ENCODE results near the gene STRA6.

STRA6 gene

GRCh38 chr15:74133694-74134386 lies 68.7 kb downstream of the STRA6 start:
- no peak for DNase-seq (ENCODE audit: extremely low read depth in 1 of 2, low read depth in 1 of 2)

DNA sequence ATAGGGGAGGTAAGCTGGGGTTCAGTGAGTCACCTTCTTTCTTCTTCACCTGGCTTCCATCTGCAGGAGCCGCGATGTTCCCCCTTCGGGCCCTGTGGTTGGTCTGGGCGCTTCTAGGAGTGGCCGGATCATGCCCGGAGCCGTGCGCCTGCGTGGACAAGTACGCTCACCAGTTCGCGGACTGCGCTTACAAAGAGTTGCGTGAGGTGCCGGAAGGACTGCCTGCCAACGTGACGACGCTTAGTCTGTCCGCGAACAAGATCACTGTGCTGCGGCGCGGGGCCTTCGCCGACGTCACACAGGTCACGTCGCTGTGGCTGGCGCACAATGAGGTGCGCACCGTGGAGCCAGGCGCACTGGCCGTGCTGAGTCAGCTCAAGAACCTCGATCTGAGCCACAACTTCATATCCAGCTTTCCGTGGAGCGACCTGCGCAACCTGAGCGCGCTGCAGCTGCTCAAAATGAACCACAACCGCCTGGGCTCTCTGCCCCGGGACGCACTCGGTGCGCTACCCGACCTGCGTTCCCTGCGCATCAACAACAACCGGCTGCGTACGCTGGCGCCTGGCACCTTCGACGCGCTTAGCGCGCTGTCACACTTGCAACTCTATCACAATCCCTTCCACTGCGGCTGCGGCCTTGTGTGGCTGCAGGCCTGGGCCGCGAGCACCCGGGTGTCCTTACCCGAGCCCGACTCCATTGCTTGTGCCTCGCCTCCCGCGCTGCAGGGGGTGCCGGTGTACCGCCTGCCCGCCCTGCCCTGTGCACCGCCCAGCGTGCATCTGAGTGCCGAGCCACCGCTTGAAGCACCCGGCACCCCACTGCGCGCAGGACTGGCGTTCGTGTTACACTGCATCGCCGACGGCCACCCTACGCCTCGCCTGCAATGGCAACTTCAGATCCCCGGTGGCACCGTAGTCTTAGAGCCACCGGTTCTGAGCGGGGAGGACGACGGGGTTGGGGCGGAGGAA lies 69.6 kb downstream of the STRA6 start:
- no peak for DNase-seq (ENCODE audit: extremely low read depth in 1 of 2, low read depth in 1 of 2)

- DNase-seq (ENCODE audit: extremely low read depth in 1 of 2, low read depth in 1 of 2) = no peak
Observed at GRCh38 chr15:74131628-74132413, 70.8 kb downstream of the STRA6 start.

- no peak for DNase-seq (ENCODE audit: extremely low read depth in 1 of 2, low read depth in 1 of 2)
Observed at GRCh38 chr15:74130849-74131627, 71.5 kb downstream of the STRA6 start.

DNA sequence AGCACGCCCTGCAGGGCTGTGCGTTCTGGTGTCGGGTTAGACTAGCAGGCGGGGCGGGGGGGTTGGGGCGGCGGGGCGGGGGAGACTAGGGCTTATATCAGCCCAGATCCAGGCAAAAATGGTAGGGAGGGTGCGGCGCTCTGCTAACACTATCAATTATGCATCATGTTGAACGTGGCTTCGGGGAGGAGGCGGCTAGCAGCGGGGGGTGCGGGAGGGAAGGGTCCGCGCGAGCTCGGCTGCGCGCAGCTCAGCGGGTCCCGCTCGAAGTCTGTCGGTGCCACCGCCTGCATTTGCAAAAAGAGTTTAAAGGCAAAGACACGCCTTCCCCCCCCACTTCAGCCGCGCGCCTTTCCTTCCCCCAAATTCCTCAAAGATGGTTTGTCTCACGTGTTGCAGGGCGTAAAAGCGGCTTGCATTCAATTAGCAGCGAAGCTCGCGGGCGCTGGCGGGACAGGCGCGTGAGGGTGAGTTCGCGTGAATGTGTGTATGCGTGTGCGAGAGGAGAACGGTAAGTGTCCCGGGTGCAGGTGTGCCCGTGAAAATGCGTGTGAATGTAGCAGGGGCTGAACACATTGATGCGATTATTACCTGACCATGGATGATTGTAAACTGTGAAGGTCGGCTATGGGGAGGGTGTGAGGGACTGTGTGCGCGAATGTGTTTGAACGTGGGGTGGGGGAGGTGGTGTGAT lies 72.3 kb downstream of the STRA6 start, which contains the start of gene ISLR2:
ISLR2 (plus strand) TSS at position 432 of the 694 bp plus-strand sequence. CDS start 2,169 bp downstream, outside the sequence.
- no peak for DNase-seq (ENCODE audit: extremely low read depth in 1 of 2, low read depth in 1 of 2)

DNA sequence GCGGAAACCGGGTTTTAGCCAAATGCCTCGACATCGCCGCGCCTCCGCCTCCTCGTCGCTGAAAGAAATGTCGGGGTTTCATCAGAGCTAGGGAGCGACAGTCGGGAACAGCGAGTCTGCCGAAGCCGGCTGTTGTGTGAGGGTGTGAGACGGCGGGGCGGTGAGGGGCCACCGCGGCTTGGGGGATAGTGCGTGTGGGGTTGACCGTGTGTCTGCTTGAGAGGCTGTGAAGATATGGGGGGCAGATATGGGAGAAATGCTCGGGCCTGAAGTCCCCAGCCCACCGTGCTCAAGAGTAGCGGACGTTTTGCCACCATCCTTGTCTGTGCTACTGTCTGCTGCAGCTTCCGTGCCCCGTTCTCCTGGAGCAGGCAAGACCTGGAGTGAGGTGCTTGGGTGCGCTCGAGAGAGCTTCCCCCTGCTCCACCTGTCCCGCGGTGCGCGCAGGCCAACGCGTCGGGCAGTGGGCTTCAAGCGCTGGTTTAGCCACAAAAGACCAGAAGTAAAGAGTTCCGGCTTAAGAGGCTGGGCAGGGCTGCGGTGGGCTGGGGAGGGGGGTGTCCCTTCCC lies 72.9 kb downstream of the STRA6 start:
- no peak for DNase-seq (ENCODE audit: extremely low read depth in 1 of 2, low read depth in 1 of 2)

Data from activated CD8-positive, alpha-beta memory T cell treated with anti-CD3 and anti-CD28 coated beads for 1 hour (primary cell).